Type B pancreatic cell (in vitro differentiated cells): ENCODE measurements around the gene GABARAPL2. TPM values are rescaled to one million over a fixed set of nuclear protein-coding genes. Genes with fewer than 3 reads are reported as not detected.

Experiments used
- DNase-seq: peaks from one replicate; pipeline ENCODE4 v3.0.0; 2021; ENCODE audit warnings: mixed read lengths; ENCODE audit not compliant: unreplicated experiment; ENCODE audit errors: extremely low spot score
- H3K27ac Mint-ChIP-seq: 2 replicates; pipeline ENCODE4 v1.8.0; 2021; ENCODE audit warnings: mild to moderate bottlenecking, mixed read lengths
- H3K27me3 Mint-ChIP-seq: 2 replicates; pipeline ENCODE4 v1.8.0; 2021; ENCODE audit warnings: mixed read lengths
- H3K36me3 Mint-ChIP-seq: 2 replicates; pipeline ENCODE4 v1.8.0; 2021; ENCODE audit warnings: mixed read lengths
- H3K4me1 Mint-ChIP-seq: one replicate; pipeline ENCODE4 v1.8.0; 2021; ENCODE audit warnings: mixed read lengths; ENCODE audit not compliant: unreplicated experiment
- H3K4me3 Mint-ChIP-seq: 2 replicates; pipeline ENCODE4 v1.8.0; 2021; ENCODE audit warnings: mild to moderate bottlenecking, mixed read lengths
- H3K9me3 Mint-ChIP-seq: 2 replicates; pipeline ENCODE4 v1.8.0; 2021; ENCODE audit warnings: mixed read lengths
- CTCF ChIP-seq: fragments of 200-600 bp; sonication (generic); conservative IDR thresholded peaks from 2 replicates; pipeline ENCODE4 v1.5.0; 2021; ENCODE audit warnings: antibody characterized with exemption, mild to moderate bottlenecking
- total RNA-seq: library from RNA; stranded (reverse); gene quantifications from 2 replicates; pipeline ENCODE4 v1.2.1, GENCODE V29; 2021; ENCODE audit warnings: low replicate concordance

The GABARAPL2 gene
- total RNA-seq, 1 donor from 2014 or later = 85.6 TPM

- TF ChIP-seq CTCF = no peak
- Mint-ChIP-seq H3K27me3 (no peaks in the 10 kb centered on the region), H3K4me1 (peaks cover 12% of the 10 kb centered on the region), H3K27ac (no peak overlapping the region), H3K4me3 (no peak overlapping the region), H3K9me3 (no peaks in the 10 kb centered on the region), H3K36me3 (peaks cover 18% of the 10 kb centered on the region)
- no peak for DNase-seq
Observed at GRCh38 chr16:75617121-75617520, 50.9 kb downstream of the GABARAPL2 start.

DNA sequence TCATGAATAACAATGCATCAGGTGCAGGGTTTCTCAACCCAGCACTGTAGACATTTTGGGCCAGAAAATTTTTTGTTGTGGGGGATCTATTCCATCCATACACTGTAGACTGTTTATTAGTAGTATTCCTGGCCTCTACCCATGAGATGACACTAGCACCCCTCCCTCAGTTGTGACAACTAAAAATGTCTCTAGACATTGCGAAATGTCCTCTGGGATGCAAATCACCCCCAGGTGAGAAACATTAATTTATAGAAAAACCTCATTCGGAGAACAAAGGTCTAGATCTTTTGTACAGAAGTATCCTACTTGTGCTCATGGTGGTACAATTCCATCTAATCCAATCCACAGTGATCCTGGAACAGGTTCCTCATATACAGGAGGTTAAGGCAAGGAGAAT, 52.6 kb downstream of the GABARAPL2 start:
- peaks cover 15% of the 10 kb centered on the region for H3K36me3 Mint-ChIP-seq
- DNase-seq = no peak
- H3K4me1 Mint-ChIP-seq = peaks cover 12% of the 10 kb centered on the region
- H3K4me3 Mint-ChIP-seq = no peak overlapping the region
- no peak for TF ChIP-seq CTCF
- H3K9me3 Mint-ChIP-seq = no peaks in the 10 kb centered on the region
- H3K27me3 Mint-ChIP-seq = no peaks in the 10 kb centered on the region
- no peak overlapping the region for H3K27ac Mint-ChIP-seq

DNA sequence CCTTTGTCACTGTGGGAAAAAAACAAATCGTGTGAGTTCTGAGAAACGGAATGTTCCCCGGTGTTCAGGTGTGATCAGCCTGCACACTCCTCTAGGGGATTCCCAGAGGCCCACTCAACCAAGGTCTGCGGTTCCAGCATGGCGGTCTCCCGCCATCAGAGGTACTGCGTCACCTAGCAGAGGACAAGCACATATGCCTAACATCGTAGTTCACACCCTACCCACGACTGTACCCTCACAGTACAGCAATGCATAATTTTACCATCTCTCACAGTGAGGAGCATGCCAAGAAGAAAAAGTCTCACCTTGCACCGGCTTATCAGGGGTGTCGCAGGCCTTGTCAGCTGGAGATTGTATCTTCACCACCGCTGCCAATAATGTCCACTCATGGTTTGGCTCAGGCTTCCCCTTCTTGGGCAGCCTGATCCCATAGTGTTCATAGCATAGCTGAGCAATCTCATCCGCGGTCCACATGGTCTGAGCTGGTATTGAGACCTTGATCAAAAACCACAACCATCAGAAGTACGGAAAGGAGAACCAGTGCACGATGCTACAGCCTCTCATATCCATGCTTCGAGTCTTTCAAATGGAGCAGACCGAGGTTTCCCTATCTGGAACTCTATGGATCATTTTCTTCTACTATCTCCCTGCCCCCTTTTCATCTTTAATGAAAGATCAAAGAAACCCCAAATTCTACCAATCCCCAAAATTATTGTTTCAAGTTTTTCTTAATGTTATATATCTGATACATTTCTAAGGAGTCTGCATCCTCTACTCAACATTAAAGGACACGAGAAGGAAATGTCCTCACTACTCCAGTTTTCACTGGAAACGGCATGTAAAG, 54.4 kb downstream of the GABARAPL2 start:
- no peak for DNase-seq
- H3K27me3 Mint-ChIP-seq = no peaks in the 10 kb centered on the region
- H3K4me3 Mint-ChIP-seq = peak overlapping the region; percentile 97
- peak overlapping the region; percentile 69 for H3K27ac Mint-ChIP-seq
- H3K36me3 Mint-ChIP-seq = peaks cover 13% of the 10 kb centered on the region
- peaks cover 12% of the 10 kb centered on the region for H3K4me1 Mint-ChIP-seq
- no peaks in the 10 kb centered on the region for H3K9me3 Mint-ChIP-seq
- no peak for TF ChIP-seq CTCF

- no peak for DNase-seq
- H3K4me3 Mint-ChIP-seq = peak overlapping the region; percentile 97
- TF ChIP-seq CTCF = peak; percentile 64
- H3K27me3 Mint-ChIP-seq = no peaks in the 10 kb centered on the region
- H3K4me1 Mint-ChIP-seq = peaks cover 12% of the 10 kb centered on the region
- no peaks in the 10 kb centered on the region for H3K9me3 Mint-ChIP-seq
- H3K27ac Mint-ChIP-seq = peak overlapping the region; percentile 69
- peaks cover 18% of the 10 kb centered on the region for H3K36me3 Mint-ChIP-seq
Observed at GRCh38 chr16:75621170-75621477, 54.9 kb downstream of the GABARAPL2 start.

DNA sequence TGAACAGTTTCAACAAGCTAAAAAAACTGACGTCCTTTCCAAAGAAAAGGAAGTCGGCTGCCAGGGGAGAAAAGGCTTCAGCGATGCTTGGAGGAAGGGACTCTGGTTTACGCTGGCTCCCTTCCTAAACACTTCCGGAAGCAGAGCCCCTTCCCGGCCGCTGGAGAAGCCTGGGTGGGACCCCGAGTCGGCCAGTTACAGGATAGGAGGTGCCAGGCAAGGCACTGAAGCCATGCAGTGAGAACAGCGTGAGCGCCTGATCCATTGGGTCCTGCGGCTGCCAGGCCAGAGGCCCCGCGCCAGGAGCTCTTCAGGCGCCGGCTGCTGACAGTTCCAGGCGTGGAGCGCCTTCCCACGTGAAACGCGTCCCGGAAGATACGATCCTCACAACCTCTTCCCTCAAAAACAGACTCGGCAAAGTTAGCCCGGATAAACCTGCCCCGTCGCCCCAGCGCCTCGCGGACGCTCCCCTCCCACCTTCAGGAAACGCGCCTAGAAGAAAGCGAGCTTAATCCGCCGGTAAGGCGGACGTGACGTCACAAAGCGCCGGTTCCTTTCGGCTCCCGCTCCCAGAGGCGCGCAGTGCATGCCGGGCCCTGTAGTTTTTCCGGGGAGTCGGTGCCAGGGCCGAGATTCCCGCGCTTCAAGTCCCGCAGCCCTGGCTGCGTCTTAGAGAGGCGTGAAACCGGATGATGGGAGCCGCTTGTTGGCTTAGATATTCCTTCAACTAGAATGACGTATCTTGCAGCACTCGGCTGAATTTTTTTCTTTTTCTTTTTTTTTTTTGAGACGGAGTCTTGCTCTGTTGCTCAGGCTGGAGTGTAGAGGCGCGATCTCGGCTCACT, 56.8 kb downstream of the GABARAPL2 start, which contains the start of gene ADAT1:
TSS of gene ADAT1 (minus strand) at position 521 of the 845 bp plus-strand sequence. CDS start 2,482 bp downstream, outside the sequence.
- Mint-ChIP-seq H3K27me3 (no peaks in the 10 kb centered on the region), H3K4me3 (peak within 1 kb of the TSS; percentile 97), H3K4me1 (peaks cover 12% of the 10 kb centered on the region), H3K9me3 (no peaks in the 10 kb centered on the region), H3K27ac (peak within 1 kb of the TSS; percentile 98), H3K36me3 (peaks cover 20% of the 10 kb centered on the region)
- peak; percentile 97 for DNase-seq
- no peak for TF ChIP-seq CTCF
